ENCODE data around the gene LCE7A. TPM values are rescaled to one million over a fixed set of nuclear protein-coding genes. Genes with fewer than 3 reads are reported as not detected.

The LCE7A gene, protein sequence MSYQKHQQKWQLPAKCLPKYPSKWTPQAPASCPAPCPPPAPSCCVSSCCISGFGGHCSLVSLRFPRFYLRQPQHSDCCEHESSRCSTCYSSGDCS
- total RNA-seq: not detected in 2 replicates

GRCh38 chr1:152859696-152860095, at the start of gene LCE7A:
Gene LCE7A (plus strand): TSS chr1:152859996. CDS start chr1:152860698, 702 bp downstream.

DNA sequence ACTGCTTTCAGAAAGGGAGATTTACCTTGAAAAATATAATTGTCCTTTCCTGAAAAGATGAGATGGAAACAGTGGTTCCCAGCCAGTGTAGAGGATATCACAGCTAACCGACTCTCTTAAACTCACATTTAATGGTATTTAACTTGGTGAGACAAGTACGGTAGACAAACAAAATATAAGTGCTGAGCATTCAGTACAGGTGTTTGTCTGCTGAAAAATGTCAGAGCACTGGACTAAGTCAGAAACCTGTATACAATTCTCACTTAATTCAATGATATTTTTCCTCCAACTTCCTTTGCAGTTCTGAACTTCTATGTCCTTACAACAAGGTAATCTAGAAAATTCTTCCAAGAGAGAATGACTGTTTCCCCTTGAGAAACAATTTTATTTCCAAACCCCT, 48.1 kb upstream of the LCE7A start, which contains the start of gene LCE1B:
LCE1B (plus strand) TSS at position 301 of the 400 bp plus-strand sequence. CDS start 476 bp downstream, outside the sequence.

GRCh38 chr1:152827173-152827572, 32.6 kb upstream of the LCE7A start, which contains the start of gene LCE1A:
Gene LCE1A (plus strand): TSS chr1:152827473. CDS start chr1:152827473, 0 bp downstream.

GRCh38 chr1:152842556-152842955, 17.2 kb upstream of the LCE7A start, which contains the start of gene LCE6A:
Gene LCE6A (plus strand): TSS chr1:152842856. CDS start chr1:152843521, 665 bp downstream.

DNA sequence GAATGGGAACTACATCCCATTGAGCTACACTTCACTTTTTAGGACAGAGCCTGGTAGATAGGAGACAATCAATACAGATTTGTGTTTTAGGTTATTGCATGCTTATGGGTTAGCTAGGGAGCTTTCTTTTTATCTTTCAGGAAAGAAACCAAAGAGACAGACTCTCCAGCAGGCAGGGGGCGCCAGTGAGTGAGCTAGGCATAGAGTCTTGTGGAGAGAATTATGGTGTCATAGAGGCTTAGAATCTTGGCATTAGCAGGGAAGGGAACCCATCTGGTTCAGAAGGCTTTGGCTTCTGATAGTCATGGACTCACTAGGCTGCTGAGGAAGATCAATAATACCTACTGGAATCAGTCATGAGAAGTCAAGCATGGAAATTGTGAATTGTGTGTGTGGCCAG, 18.2 kb downstream of the LCE7A start, which contains the start of gene SMCP:
SMCP (plus strand) TSS at position 281 of the 400 bp plus-strand sequence. CDS start 6,101 bp downstream, outside the sequence.

DNA sequence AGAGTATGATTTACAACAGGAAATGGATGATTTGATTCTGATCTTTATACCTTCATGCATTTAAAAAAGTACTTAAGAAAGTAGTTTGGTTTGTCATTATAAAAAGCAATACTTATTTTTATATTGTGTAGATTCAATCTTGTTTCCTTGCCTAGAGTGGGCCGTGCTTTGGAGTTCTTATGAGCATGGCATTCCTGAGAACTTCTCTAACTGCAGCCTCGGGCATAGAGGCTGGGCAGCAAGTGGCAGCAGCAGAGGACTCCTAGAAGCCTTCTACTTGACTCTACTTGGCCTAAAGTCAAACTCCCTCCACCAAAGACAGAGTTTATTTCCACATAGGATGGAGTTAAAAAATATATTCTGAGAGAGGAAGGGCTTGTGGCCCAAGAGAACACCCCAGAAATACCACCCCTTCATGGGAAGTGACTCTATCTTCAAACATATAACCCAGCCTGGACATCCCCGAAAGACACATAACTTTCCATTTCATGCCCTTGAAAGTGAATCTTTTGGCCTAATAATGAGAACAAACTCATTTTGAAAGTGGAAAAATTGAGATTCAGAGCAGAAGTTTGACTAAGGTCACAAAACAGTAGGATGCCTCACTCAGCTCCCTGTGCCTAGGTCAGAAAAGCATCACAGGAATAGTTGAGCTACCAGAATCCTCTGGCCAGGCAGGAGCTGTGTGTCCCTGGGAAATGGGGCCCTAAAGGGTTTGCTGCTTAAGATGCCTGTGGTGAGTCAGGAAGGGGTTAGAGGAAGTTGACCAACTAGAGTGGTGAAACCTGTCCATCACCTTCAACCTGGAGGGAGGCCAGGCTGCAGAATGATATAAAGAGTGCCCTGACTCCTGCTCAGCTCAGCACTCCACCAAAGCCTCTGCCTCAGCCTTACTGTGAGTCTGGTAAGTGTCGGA, 48.1 kb downstream of the LCE7A start, which contains the start of gene IVL:
IVL (plus strand) TSS at position 861 of the 916 bp plus-strand sequence. CDS start 1,252 bp downstream, outside the sequence.

Other genes starting within 250 kb of the LCE7A start
- gene LCE3B, start 246.2 kb upstream of the LCE7A start, total RNA-seq: not detected in 2 replicates
- gene LCE3A, start 236.9 kb upstream of the LCE7A start, total RNA-seq: not detected in 2 replicates
- not detected in 2 replicates for gene LCE2D, start 196.6 kb upstream of the LCE7A start, total RNA-seq
- not detected in 2 replicates for gene LCE2C, start 184.7 kb upstream of the LCE7A start, total RNA-seq
- not detected in 2 replicates for gene LCE2B, start 173.9 kb upstream of the LCE7A start, total RNA-seq
- gene LCE2A, start 161.7 kb upstream of the LCE7A start, total RNA-seq: not detected in 2 replicates
- gene LCE4A, start 151.8 kb upstream of the LCE7A start, total RNA-seq: not detected in 2 replicates
- gene KPRP, start 102.0 kb upstream of the LCE7A start, total RNA-seq: not detected in 2 replicates
- not detected in 2 replicates for gene LCE1F, start 84.9 kb upstream of the LCE7A start, total RNA-seq
- not detected in 2 replicates for gene LCE1E, start 73.7 kb upstream of the LCE7A start, total RNA-seq
- gene LCE1D, start 63.3 kb upstream of the LCE7A start, total RNA-seq: not detected in 2 replicates
- not detected in 2 replicates for gene LCE1C, start 53.3 kb upstream of the LCE7A start, total RNA-seq
- gene LCE1B, start 48.0 kb upstream of the LCE7A start, total RNA-seq: not detected in 2 replicates
- gene LCE1A, start 32.5 kb upstream of the LCE7A start, total RNA-seq: not detected in 2 replicates
- not detected in 2 replicates for gene LCE6A, start 17.1 kb upstream of the LCE7A start, total RNA-seq
- gene SMCP, start 18.3 kb downstream of the LCE7A start, total RNA-seq: not detected in 2 replicates
- gene IVL, start 48.5 kb downstream of the LCE7A start, total RNA-seq: not detected in 2 replicates
- not detected in 2 replicates for gene SPRR5, start 87.2 kb downstream of the LCE7A start, total RNA-seq
- not detected in 2 replicates for gene SPRR4, start 110.7 kb downstream of the LCE7A start, total RNA-seq
- gene SPRR1A, start 124.1 kb downstream of the LCE7A start, total RNA-seq: not detected in 2 replicates
- not detected in 2 replicates for gene SPRR3, start 141.8 kb downstream of the LCE7A start, total RNA-seq
- gene SPRR1B, start 171.2 kb downstream of the LCE7A start, total RNA-seq: not detected in 2 replicates
- not detected in 2 replicates for gene SPRR2D, start 181.1 kb downstream of the LCE7A start, total RNA-seq
- gene SPRR2A, start 197.5 kb downstream of the LCE7A start, total RNA-seq: not detected in 2 replicates
- gene SPRR2B, start 211.6 kb downstream of the LCE7A start, total RNA-seq: not detected in 2 replicates
- not detected in 2 replicates for gene SPRR2E, start 234.5 kb downstream of the LCE7A start, total RNA-seq

Data from dermis lymphatic vessel endothelial cell (primary cell).